Neutrophil (primary cell): ENCODE measurements around the gene NFATC2.

Experiments
- H3K27ac ChIP-seq: fragments of 200-600 bp; sonication (generic); 2 replicates; pipeline ENCODE4 v1.5.1; 2016; ENCODE audit warnings: mild to moderate bottlenecking, moderate library complexity
- H3K27me3 ChIP-seq: fragments of 200-600 bp; sonication (generic); 2 replicates; pipeline ENCODE4 v1.6.0; 2016; ENCODE audit warnings: mild to moderate bottlenecking
- H3K36me3 ChIP-seq: fragments of 200-600 bp; sonication (generic); 2 replicates; pipeline ENCODE4 v1.5.1; 2017
- H3K4me1 ChIP-seq, 2 experiments: fragments of 200-600 bp in 1 of 2; sonication (generic) in 1 of 2; 1 replicate in 1 of 2; 2 replicates in 1 of 2; pipeline versions ENCODE4 v1.5.1 to v1.6.1; 2013 to 2016; ENCODE audit warnings: low read depth in 1 of 2, low read length in 1 of 2, mild to moderate bottlenecking in 1 of 2, moderate library complexity in 1 of 2; ENCODE audit not compliant: control insufficient read depth in 1 of 2, insufficient read depth in 1 of 2
- H3K4me3 ChIP-seq, 2 experiments: fragments of 200-600 bp in 1 of 2; sonication (generic) in 1 of 2; 1 replicate in 1 of 2; 2 replicates in 1 of 2; pipeline ENCODE4 v1.5.1; 2013 to 2016; ENCODE audit warnings: low read depth in 1 of 2, low read length in 1 of 2, mild to moderate bottlenecking in 1 of 2, moderate library complexity in 1 of 2
- H3K9me3 ChIP-seq: fragments of 200-600 bp; sonication (generic); 2 replicates; pipeline ENCODE4 v1.5.1; 2016
- CTCF ChIP-seq: fragments of 200-600 bp; sonication (generic); IDR thresholded peaks from 2 replicates; pipeline ENCODE4 v1.5.1; 2016; ENCODE audit warnings: antibody characterized with exemption

NFATC2 gene

GRCh38 chr20:51438136-51438535 is 104.4 kb downstream of the NFATC2 start:
- no peaks in the 10 kb centered on the region for H3K4me1 ChIP-seq
- H3K9me3 ChIP-seq = no peaks in the 10 kb centered on the region
- TF ChIP-seq CTCF = no peak
- H3K36me3 ChIP-seq = no peaks in the 10 kb centered on the region
- no peak overlapping the region for H3K4me3 ChIP-seq
- H3K27ac ChIP-seq = no peak overlapping the region
- H3K27me3 ChIP-seq = no peaks in the 10 kb centered on the region

- Histone ChIP-seq H3K9me3 (no peaks in the 10 kb centered on the region), H3K27me3 (no peaks in the 10 kb centered on the region), H3K36me3 (no peaks in the 10 kb centered on the region), H3K27ac (no peak overlapping the region), H3K4me3 (no peak overlapping the region), H3K4me1 (no peaks in the 10 kb centered on the region)
- TF ChIP-seq CTCF = no peak
Measured at GRCh38 chr20:51437182-51437924, 105.2 kb downstream of the NFATC2 start.

GRCh38 chr20:51434580-51435247 is 107.8 kb downstream of the NFATC2 start:
- H3K27ac ChIP-seq = no peak overlapping the region
- H3K27me3 ChIP-seq = peaks cover 15% of the 10 kb centered on the region
- no peaks in the 10 kb centered on the region for H3K4me1 ChIP-seq
- H3K9me3 ChIP-seq = no peaks in the 10 kb centered on the region
- H3K36me3 ChIP-seq = no peaks in the 10 kb centered on the region
- H3K4me3 ChIP-seq = no peak overlapping the region
- no peak for TF ChIP-seq CTCF

GRCh38 chr20:51434026-51434425 is 108.5 kb downstream of the NFATC2 start:
- Histone ChIP-seq H3K27ac (no peak overlapping the region), H3K4me3 (no peak overlapping the region), H3K27me3 (peaks cover 15% of the 10 kb centered on the region), H3K9me3 (no peaks in the 10 kb centered on the region), H3K36me3 (no peaks in the 10 kb centered on the region), H3K4me1 (no peaks in the 10 kb centered on the region)
- TF ChIP-seq CTCF = no peak

- Histone ChIP-seq H3K4me1 (no peaks in the 10 kb centered on the region), H3K27me3 (peaks cover 15% of the 10 kb centered on the region), H3K36me3 (no peaks in the 10 kb centered on the region), H3K4me3 (no peak overlapping the region), H3K9me3 (no peaks in the 10 kb centered on the region), H3K27ac (no peak overlapping the region)
- TF ChIP-seq CTCF = no peak
Measured at GRCh38 chr20:51432875-51433274, 109.6 kb downstream of the NFATC2 start.
